HG03064 (cell line): Measurements from ENCODE around the gene SLC10A2.

Source experiments
- ATAC-seq: cut with Tn5 transposase; IDR thresholded peaks from one replicate; pipeline ENCODE4 v1.9.1; 2021; ENCODE audit warnings: low read depth; ENCODE audit not compliant: unreplicated experiment

SLC10A2 gene

DNA sequence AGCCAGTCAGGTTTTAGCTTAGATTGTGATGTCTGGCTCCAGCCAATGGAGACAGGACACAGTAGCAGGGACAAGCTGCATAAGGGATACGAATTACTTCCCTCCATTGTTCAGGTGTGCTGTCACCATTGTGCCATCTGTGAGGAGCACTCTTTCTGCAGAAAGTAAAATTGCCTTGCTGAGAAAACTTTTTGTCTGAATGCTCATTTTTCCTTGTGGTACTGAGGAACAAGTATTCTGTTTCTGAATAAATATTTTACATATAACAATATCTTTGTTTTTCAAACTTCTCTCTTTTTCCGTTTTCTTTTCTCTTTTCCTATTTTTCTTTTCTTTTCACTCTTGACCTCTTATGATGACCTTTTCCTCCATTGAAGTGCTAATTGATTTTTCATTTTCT is 10.2 kb downstream of the SLC10A2 start:
- no peak for ATAC-seq

DNA sequence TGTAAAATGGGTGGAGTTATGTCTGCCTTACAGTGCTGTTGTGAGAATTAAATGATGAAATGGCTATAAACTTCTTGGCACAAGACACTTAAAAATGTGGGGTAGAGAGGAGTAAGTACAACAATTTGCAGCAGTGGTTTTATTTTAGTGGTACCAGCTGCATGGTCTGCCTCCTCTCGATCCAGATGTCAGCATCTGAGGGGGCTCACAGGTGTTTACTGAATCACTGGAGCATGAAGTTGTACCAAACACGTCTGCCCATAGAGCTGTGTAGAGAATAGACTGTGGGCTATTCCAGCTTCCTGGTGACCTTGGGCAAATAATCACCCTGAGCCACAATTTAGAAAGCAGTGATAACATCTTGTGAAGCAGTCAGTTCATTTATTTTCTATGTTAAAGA is 11.1 kb downstream of the SLC10A2 start:
- no peak for ATAC-seq

DNA sequence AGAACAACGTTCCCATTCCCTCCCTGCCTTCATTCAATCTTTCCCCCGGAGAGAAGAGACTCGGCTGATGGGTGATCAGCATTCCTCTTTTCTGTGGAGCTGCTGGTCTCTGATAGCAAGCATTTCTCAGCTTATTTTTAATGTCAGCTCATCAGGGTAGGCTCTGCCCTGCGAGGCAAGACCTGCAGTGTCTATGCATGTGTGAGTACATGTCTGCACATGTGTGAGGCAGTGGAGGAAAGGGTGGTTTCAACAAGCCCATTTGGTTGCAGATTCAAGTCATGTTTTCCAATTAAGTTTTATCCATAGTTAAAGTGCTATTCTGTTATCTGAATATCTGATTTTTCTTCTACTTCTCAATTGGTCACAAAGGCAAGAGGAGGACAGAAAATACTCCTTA is 19.5 kb downstream of the SLC10A2 start:
- ATAC-seq = no peak

DNA sequence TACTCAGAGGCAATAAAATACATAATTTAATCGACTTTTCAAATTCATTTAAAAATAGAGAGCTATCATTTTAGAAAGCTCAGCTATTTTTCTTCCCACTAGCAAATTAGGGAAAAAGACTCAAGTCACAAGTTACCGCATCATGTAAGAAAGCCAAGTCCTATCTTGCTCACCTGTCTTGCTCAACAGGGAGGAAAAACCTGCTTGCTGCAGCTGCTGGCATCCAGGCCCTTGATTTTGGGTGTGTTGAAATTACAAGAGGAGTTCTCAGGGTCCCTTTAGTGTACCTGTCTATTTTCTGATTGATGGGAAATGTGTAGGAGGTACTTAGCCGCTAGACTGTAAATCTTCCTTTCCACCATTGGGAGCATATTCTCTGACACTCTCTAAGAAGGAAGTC is 22.2 kb downstream of the SLC10A2 start:
- ATAC-seq = no peak

DNA sequence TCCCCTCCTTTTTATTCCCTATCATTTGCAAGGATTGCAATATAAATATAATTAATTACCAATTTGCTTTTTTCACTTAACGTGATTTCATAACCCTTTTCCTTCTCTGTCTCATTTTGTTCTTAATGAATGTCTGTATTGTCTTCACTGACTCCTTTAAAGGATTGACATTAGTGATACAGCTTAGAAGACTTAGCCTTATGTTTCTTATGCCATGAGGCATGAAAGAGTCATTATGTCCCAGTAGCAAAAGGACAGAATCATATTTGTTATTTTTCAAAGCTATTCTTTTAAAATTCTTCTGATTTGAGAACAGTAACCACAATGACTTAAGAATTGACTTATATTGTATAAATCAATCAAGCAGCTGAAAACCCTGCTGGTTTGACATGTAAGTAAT is 26.2 kb downstream of the SLC10A2 start:
- no peak for ATAC-seq

DNA sequence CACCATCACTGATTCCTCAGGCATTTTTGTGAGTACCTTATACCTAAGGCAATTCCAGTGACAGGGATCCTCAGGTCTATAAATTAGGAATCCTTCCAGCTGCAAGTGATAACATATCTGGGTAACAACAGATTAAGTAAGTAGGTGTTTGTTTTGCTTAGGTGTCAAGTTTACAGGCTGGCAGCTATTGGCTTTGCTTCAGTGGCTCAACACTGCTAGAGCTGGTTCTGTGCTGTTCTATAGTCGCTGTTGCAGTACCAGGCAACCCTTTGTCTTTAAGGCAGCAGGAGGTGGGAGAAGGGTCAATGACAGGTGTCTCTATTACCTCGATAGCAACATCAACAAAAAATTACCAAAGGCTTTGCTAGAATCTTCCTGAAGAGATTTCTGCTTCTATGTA is 27.0 kb downstream of the SLC10A2 start:
- ATAC-seq = no peak

DNA sequence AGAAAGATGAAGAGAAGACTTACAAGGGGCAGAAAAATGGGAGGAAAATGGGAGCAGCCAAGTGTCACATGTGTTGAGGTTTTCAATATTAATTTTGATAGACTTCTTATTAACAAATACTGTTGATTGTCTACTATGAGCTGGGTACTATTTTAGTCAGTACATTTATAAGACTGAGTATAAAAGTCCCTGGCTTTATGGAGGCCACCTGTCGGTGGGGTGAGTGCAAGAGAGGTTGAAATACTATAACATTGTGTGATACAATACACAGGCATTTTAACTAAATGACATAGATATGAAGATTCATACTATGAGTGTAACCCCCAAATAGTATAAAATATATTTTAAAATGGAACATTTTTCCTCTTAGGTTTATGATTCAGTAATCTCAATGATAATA is 29.9 kb downstream of the SLC10A2 start:
- no peak for ATAC-seq

DNA sequence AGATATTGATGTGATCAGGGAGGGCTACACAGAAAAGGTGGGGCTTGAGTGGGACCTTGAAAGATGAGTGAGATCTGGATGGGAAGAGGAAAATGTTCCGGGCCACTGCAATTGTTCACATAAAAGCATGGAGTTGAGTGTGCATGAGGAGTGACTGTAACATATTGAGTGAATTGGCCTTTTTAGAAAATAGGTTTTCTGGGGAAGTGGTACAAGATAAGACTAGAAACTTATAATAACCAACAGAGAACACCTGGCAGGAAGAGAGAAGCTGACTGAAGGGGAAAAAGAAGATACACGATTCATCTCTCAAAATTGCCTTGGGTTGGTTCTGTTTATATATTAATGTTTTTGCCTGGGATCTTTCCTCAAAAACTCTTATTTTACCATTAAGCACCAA is 32.2 kb downstream of the SLC10A2 start:
- ATAC-seq = peak; percentile 29

DNA sequence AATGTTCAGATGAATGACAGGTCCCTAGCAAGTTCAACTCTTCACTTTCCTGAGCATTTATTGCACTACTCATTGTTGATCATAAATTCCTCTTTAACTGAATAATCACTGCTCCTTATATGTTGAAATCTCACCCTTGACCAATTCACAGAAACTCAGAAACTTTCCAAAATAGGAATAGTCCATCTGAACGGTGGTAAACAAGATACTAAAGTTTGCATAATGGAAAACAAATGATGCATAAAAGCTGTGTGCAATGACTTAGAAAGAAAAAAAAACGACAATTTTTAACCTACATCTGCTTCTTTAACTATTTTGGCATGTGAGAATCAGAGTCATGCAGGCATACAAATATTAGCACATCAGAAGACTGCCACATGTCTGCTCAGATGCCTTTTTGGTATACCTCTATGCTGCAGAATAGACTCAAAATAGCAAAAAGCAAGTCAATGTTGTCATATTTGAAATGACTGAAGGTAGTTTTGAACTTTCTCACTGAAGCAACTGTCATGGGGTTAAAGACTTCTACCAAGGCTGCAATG is 34.8 kb downstream of the SLC10A2 start:
- peak; percentile 88 for ATAC-seq

DNA sequence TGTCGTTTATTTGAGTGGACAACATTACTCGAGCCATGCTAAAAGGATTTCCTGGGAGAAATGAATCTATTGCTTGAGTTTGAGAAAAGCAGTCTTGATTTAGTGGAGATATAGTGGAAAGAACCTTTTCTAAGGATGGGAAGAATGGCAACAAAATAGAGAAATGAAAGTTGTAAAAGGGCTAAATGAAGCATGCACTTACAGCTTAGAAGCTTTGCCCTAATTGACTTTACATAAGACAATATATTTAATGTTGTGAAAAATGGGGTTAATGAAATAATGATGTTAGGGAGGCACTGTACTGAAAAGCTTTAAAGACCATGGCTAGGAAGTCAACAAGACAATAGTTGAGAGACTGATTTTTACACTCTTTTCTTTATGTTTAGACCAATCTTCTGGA is 35.4 kb downstream of the SLC10A2 start:
- ATAC-seq = no peak

DNA sequence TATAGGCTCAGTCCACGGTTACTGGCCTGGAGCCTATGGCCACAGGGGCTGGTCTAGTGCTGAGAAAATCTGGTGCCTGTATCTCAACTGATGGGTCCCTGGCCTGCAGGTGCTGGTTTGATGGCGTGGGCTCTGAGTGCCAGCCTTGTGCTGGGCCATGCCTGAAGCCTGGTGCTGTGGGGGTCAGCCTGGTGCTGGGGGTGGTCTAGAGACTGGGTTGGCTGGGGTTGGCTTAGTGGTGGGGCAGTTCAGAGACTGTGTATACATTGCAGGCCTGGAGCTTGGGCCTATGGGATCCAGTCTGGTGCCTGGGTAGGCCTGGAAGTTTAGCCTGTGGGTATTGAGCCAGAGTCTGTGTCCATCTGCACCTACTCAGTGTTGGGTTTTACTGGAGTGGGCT is 36.4 kb downstream of the SLC10A2 start:
- no peak for ATAC-seq

DNA sequence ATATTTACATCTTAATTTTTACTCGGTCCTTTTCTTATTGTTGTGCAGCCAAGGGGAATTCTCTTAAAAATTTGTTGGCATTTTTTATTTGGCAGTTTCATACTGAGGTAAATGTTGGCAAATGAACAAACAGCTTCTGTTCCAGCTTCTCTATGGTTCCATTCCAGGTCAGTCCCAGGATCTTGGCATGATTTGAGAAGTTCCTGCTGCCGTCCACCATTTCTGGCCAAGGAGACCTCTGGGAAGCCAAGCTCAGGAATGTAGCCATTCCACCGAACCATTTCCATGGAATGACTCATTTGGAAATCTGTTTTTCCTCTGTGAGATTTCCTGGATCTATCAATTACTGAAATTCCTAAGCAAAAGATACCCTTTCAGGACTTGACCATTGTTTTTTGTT is 43.9 kb downstream of the SLC10A2 start:
- ATAC-seq = no peak

DNA sequence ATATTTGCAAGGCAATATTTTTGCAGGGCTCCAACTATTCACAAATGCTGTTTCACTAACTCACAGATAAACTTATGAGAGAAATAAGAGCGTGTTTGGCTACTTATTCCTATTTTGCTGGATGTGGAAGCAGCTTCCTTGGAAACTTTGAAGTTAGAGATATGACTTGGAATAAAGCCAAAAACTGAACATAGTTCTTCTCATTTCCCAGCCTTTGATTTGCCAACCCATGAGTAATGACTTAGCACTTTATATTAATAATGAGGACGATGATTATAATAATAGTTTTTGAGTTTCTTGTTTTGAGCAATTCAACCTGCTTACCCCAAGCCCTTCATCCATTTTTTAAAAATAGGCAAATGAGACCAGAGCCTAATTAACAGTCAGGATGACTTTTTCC is 47.7 kb downstream of the SLC10A2 start:
- ATAC-seq = no peak

DNA sequence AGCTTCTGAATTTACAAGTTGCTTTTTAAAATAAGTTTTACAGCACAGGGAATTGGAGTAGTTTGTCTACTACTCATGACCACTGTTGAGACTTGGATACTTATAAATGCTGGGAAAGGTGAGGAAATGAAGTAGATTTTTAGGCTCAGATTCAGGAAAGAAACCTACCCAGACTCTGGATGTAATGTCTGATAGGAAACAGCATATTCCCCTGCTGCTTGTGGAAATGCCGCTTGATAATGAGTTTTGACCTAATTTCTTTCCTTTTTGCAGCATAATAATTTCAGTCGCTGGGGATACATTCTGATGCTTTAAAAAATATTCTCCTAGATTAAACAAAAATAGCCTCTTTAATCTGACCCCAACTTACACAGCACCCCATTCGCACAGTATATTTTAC is 53.6 kb downstream of the SLC10A2 start:
- ATAC-seq = no peak

DNA sequence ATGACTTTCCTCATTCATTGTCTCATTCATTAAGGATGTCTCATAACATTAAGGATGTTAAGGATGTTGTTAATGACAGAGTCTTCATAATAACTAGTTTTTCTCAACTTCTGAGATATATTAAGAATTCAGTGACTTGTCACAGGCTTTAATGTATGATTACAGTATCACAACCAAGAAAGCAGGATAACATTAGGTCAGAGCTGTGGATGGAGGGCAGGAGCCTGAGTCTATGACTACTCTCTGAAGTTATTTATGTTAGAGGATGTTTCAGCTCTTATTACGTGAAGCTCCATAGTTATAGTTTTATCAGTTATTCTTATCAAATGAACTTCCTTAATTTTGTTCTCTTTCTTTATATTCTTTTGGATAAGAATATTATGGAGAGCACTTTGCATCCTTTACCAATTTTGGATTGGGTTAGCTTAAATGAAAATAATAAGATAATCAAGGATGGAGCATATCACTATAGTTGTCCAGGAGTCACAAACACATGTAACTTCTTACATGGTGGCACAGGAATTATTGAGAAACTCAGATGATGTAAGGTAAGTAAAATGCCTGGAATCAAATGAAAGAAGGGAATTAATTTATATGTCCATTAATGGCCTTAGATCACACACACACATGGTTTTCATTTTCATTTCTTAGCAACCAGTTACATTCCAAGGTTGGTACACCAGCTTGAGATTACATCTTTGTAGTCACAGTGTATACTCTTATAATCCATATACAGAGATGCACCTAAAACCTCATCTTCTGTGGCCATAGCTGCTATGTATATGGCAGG is 57.0 kb downstream of the SLC10A2 start:
- ATAC-seq = no peak

DNA sequence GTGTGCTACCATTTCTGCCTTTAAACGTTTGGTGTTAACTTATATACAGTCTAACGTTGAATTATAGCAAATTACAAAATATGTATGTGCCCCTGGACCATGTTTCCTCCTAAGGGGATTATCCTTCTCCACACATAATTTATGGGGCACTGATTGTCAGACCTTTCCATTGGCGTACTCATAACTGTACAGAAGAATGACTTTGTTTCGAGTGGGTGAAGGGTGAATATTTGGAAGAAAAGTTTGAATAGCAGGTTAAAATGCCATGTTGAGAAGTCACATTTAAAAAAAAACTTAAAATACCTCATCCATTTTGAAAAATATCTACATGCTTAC is 58.8 kb downstream of the SLC10A2 start:
- ATAC-seq = no peak

DNA sequence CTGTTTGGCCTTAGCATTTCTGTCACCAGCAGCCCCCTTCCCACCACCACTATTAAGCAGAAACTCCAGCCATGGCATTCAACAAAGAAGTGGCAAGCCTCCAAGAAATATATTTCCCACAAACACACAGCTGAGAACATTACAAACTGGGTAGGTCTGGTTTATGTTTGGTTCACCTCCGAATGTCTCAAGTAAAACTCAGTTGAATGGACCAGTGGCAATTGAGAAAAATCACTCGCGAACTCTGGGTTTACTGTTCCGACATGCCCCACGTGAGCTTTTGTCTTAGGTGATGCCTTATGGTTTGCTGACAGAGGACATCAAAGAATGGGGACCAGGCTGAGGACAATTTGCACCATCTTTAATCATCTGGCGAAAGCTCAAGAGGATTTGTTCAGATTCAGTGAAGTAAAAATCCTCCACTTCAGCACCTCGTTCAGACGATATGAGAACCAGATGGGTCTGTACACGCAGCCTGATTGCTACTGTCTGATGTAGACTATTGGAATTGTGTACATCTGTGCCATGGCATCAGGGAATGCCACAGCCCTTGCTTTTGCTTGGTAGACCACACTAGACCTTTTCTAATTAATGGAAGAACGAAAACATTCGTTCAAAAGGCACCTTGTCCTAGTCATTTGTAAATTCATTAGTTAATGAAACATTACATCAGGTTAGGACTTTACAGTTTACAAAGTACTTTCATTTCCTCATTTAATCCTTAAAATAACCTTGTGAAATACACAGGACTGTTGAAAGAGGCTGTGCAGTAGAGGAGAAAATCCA is 59.4 kb downstream of the SLC10A2 start:
- peak; percentile 93 for ATAC-seq

DNA sequence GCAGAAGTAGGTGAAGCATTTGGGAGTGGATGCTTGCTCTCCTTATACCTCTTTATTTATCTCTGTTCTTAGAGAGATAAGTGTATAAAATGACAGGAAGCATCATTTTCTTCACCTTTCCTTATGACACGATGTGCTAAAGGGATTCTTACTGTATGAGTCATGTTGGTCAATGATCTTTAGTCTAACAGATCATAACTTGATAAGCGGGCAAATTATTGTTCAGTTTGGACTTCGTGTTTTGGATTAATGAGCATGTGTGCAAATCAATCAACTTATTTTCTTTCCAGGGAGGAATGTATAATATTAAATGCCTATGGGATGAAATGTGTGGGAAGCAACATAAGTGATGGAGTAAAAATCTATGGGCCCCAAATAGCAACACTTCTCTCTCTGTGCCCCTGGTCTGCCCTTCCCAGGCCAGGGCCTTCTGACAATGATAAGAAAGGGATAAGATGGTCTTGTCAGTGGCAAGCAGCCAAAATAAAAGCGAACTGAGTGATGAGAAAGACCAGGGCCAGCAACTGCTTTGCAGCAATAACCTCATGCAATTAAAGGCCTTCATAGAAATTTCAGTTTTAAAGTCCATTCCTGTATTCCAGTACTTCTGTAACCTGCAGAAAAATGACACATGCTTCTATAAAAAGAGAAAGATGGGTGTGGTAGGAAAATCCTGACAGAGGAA is 61.4 kb downstream of the SLC10A2 start:
- ATAC-seq = no peak

DNA sequence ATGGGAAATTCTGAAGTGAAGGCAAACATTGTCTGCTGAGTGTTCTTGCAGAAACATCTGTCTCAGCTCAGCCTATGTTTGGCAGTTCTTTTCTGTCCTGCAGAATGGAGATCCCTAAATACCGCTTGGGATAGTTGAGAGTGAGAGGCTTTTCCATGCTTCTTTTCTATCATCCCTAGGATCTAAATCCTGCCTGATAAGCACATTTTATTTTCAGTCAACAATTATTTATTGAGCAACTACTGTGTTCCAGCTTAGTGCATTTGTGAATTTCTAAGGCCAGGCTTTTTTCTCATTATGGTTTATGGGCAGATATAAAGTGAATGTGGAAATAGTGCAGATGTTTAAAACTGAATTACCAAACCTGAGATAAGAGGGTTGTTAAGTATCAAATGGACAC is 62.6 kb downstream of the SLC10A2 start:
- ATAC-seq = no peak

DNA sequence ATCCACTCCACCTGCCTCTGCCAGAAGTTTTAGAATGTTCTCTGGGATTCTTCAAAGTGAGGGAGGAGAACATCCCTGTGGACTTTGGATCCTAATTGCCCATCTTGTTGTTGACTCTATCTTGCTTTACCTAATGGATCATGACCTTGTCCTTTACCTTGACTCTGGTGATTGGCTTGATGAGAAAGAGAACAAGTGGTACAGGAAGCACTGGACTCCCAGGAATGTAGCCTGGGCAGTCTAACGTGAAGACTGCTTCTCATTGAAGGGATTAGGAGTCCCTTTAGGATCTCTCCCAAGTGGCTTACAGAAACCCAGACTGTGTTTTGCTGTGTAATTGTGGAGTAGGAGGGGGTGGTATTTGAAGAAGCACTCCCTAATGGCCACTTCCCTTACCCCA is 63.9 kb downstream of the SLC10A2 start:
- no peak for ATAC-seq

DNA sequence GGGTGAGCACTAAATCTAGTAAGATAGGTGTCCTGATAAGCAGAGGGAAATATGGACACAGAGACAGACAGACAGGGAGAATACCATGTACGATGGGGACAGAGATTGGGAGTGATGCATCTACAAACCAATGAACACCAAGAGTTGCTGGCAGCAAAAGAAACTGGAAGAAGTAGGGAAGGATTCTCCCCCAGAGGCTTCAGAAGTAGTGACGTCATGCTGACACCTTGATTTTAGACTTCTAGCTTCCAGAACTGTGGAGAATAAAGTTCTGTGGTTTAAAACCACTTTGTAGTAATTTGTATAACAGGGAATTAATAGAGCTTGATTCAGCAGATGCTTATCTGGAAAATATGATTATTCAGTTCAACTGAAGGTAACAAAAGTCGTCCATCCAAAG is 66.1 kb downstream of the SLC10A2 start:
- no peak for ATAC-seq
